Kidney (tissue), 14 donors: ENCODE measurements around the gene SH2D4B. TPM values are rescaled to one million over a fixed set of nuclear protein-coding genes. Genes with fewer than 3 reads are reported as not detected.
A peak's percentile ranks its signal among the peaks of the same experiment; 100 is the strongest.

Source experiments
- DNase-seq, 5 donors: peaks; one replicate each; pipeline ENCODE4 v3.0.0-alpha.2; 2013 to 2020
- FAIRE-seq: peaks from 2 replicates; lab custom pipeline; 2012; peaks lifted over from hg19 to GRCh38; lab: Jason Lieb, UNC
- H3K27ac ChIP-seq, 2 donors: one replicate each; pipeline ENCODE4 v1.7.0; 2013; ENCODE audit warnings: low read depth in 2 of 2, low read length in 2 of 2, inconsistent platforms in 1 of 2
- H3K27me3 ChIP-seq: one replicate; pipeline ENCODE4 v1.7.1; 2013; ENCODE audit warnings: low read length, inconsistent platforms; ENCODE audit not compliant: control insufficient read depth, insufficient read depth
- H3K36me3 ChIP-seq, 3 donors: one replicate each; pipeline versions ENCODE4 v1.7.0 to v1.7.1; 2013; ENCODE audit warnings: low read length in 3 of 3, control low read depth in 1 of 3, inconsistent platforms in 1 of 3; ENCODE audit not compliant: insufficient read depth in 3 of 3, control insufficient read depth in 2 of 3
- H3K4me1 ChIP-seq, 3 donors: one replicate each; pipeline versions ENCODE4 v1.7.0 to v1.7.1; 2013; ENCODE audit warnings: low read length in 3 of 3, inconsistent platforms in 1 of 3, low read depth in 1 of 3; ENCODE audit not compliant: control insufficient read depth in 2 of 3, insufficient read depth in 2 of 3
- H3K4me3 ChIP-seq, 3 donors: one replicate each; pipeline versions ENCODE4 v1.7.0 to v1.8.1; 2013; ENCODE audit warnings: low read length in 3 of 3, control low read depth in 1 of 3, inconsistent platforms in 1 of 3
- H3K9ac ChIP-seq, 3 donors: one replicate each; pipeline versions ENCODE4 v1.7.0 to v1.7.1; 2013; ENCODE audit warnings: low read length in 3 of 3, control low read depth in 1 of 3, inconsistent platforms in 1 of 3
- H3K9me3 ChIP-seq, 3 donors: one replicate each; pipeline versions ENCODE4 v1.7.0 to v1.7.1; 2013; ENCODE audit warnings: low read length in 3 of 3, control low read depth in 1 of 3, inconsistent platforms in 1 of 3; ENCODE audit not compliant: control insufficient read depth in 2 of 3, insufficient read depth in 1 of 3
- intact Hi-C: fragments of 100-400 bp; cut with DNase I; formaldehyde crosslinking; loops from one replicate; pipeline ENCODE4 v1.11.1; 2022
- polyA plus RNA-seq: library from polyadenylated mRNA; stranded (reverse); fragments of 350-450 nt; fragmentation: Illumina TruSeq; extraction: RNeasy Lipid Tissue Mini Kit (QIAGEN cat#74804); gene quantifications from one replicate; pipeline ENCODE4 v1.2.3, GENCODE V29; 2014; ENCODE audit warnings: low read depth, low replicate concordance; ENCODE audit not compliant: insufficient read depth
- total RNA-seq: library from RNA; stranded (reverse); fragmentation: NEBNext Ultra II Directional; extraction: Animal tissue kit (Norgen Biotek cat#: 25700); gene quantifications from one replicate; pipeline ENCODE4 v1.2.1, GENCODE V29; 2021
- TF ChIP-seq, protein P1 (sequence below): IDR thresholded peaks from 3 replicates; pipeline ENCODE4 v1.5.1; 2012; ENCODE audit warnings: mild to moderate bottlenecking, moderate library complexity, borderline replicate concordance; ENCODE audit not compliant: insufficient read depth; ENCODE audit errors: extremely low read depth
- donor health status: control.
- donor health status: control.
- donor health status: control.
- donor health status: control.
- donor health status: control.
- donor health status: DM: yes; HTN: yes; CAD: no.
- donor health status: Normal renal cell carcinoma (clear cell type).

SH2D4B gene
- total and polyA plus RNA-seq, 2 donors from 2014 or later, result 0.09 TPM; not detected in 1

DNA sequence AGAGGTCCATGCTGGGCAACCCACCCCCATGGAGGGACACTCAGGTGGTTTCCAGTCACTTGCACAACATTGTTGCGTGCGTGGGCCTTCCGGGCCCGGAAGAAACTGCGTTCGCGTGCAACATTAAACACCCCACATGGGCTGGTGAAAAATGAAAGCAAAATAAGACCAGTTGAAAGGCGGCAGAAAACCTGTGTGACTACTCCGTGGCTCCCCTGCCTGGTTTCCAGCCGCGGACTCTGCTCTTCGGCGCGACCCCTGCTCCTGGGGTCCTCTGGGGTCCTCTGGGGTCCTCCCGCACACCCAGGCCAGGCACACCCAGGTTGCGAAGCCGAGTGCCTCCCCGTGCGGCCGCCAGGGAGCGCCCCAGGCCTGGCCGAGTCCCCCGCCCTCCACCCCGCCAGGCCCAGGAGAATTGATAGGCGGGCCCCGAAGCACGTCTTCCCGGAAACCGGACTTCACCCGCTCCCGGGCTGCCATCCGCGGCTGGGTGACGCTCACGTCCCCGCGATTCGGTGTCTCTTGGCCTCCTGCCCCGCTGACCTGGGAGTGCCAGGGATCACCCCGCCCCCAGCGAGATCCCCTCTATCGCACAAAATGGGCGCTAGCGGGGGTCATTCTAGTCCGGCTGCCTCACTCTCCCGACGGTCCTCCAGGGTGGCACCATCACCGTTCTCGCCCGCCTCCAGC lies 1.9 kb upstream of the SH2D4B start:
- TF ChIP-seq, protein P1, sequence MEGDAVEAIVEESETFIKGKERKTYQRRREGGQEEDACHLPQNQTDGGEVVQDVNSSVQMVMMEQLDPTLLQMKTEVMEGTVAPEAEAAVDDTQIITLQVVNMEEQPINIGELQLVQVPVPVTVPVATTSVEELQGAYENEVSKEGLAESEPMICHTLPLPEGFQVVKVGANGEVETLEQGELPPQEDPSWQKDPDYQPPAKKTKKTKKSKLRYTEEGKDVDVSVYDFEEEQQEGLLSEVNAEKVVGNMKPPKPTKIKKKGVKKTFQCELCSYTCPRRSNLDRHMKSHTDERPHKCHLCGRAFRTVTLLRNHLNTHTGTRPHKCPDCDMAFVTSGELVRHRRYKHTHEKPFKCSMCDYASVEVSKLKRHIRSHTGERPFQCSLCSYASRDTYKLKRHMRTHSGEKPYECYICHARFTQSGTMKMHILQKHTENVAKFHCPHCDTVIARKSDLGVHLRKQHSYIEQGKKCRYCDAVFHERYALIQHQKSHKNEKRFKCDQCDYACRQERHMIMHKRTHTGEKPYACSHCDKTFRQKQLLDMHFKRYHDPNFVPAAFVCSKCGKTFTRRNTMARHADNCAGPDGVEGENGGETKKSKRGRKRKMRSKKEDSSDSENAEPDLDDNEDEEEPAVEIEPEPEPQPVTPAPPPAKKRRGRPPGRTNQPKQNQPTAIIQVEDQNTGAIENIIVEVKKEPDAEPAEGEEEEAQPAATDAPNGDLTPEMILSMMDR, result no peak
- intact Hi-C loops, result no loop called here
- H3K27ac ChIP-seq, result no peak overlapping the region
- H3K36me3 ChIP-seq, result no peaks in the 10 kb centered on the region
- H3K9ac ChIP-seq, result peak overlapping the region in 1 of 3 donors; percentile 17
- H3K9me3 ChIP-seq, result no peaks in the 10 kb centered on the region
- FAIRE-seq (no peak), DNase-seq (peak; percentile 36 to 91 (median 74))
- no peaks in the 10 kb centered on the region for H3K4me1 ChIP-seq
- H3K4me3 ChIP-seq, result peak overlapping the region in 2 of 3 donors; percentile 48 to 63
- H3K27me3 ChIP-seq, result no peaks in the 10 kb centered on the region

DNA sequence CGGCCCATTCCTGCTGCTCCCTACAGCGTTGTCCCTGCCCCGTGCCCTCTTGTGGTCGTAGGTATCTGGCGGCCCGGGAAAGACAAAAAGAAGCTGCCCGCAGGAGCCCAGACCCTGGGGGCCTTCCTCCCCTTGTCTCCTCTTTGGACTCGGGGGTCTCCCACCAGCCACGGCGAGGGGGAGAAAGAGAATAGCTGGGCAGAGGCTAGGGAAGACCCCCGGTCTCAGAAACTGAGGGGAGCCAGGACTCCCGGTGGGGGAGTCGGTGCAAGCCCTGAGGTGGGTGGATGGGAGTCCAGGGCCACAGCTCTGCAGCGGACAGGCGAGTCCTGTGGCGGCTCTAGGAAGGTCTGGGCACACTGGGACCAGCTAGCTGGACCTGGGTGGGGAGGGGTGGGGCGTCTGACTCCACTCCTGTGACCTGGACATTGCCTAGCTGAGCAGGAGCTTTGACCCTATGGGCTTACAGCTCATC lies 1.3 kb upstream of the SH2D4B start:
- H3K27me3 ChIP-seq, result no peaks in the 10 kb centered on the region
- peak in 1 of 5 donors; percentile 7 for DNase-seq
- H3K36me3 ChIP-seq, result no peaks in the 10 kb centered on the region
- H3K4me1 ChIP-seq, result no peaks in the 10 kb centered on the region
- H3K4me3 ChIP-seq, result peak overlapping the region in 1 of 3 donors; percentile 63
- H3K9me3 ChIP-seq, result no peaks in the 10 kb centered on the region
- no peak for FAIRE-seq
- intact Hi-C loops, result no loop called here
- no peak overlapping the region for H3K27ac ChIP-seq
- peak overlapping the region in 1 of 3 donors; percentile 17 for H3K9ac ChIP-seq
- TF ChIP-seq, protein P1, result no peak

DNA sequence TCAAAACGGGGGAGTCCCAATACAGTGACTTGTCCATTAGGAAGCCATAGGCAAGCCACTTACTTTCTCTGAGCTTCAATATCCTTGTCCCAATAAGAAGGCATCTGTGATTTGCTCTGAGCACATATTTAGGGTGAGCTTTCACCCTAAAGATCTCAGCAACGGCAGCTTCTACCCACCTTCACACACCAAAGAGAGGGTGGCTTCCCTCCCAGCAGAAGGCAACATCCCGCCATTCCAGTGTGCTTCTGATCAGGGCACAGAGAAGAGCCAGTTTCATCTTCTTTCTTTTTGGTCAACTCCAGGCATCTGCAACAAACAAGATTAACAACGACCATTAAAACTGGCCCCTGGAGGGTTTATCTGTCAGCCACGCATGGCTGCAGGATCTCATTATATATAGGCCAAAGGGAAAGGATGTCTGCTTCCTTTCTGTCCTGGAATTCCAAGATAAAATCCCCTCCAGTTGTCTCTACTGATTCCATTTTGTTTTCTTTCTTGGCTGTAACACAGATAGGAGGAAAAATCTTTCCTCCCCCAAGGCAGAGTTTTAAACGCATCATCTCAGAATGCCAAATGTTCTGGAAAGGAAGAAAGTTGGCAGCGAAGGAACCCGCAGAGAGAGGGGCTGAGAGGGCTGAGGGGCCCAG lies 491 bp upstream of the SH2D4B start:
- intact Hi-C loops, result no loop called here
- Histone ChIP-seq H3K4me3 (no peak overlapping the region), H3K4me1 (no peaks in the 10 kb centered on the region), H3K27me3 (no peaks in the 10 kb centered on the region), H3K9me3 (no peaks in the 10 kb centered on the region), H3K36me3 (no peaks in the 10 kb centered on the region), H3K9ac (no peak overlapping the region), H3K27ac (no peak overlapping the region)
- no peak for FAIRE-seq
- TF ChIP-seq, protein P1, result no peak
- peak in 4 of 5 donors; percentile 42 to 73 (median 63) for DNase-seq
